Caco-2 (cell line): ENCODE data around the gene TPO. TPM values are rescaled to one million over a fixed set of nuclear protein-coding genes. Genes with fewer than 3 reads are reported as not detected.

Experiments
- BruUV-seq: library from RNA; stranded (reverse); fragments of 400-500 nt; replicated peaks from 2 replicates; lab custom pipeline; 2021; lab: Mats Ljungman, UMichigan
- CTCF ChIA-PET: fragments of 300-600 bp; sonication (Branson Sonifier 250); formaldehyde crosslinking; loops from one replicate; lab custom pipeline; 2022; ENCODE audit warnings: antibody characterized with exemption; lab: Charles Lee
- POLR2A ChIA-PET: fragments of 300-600 bp; sonication (Branson Sonifier 250); formaldehyde crosslinking; loops from one replicate; lab custom pipeline; 2022; ENCODE audit warnings: antibody characterized with exemption; lab: Charles Lee
- DNase-seq, 2 experiments: peaks; one replicate each; pipeline versions ENCODE4 v3.0.0 to v3.0.0-alpha.2; 2020 to 2022
- H3K27me3 ChIP-seq: replicated peaks from 2 replicates; pipeline ENCODE4 v1.6.0; 2011; ENCODE audit warnings: low read length; ENCODE audit not compliant: control insufficient read depth, insufficient read depth
- H3K36me3 ChIP-seq: 2 replicates; pipeline ENCODE4 v1.5.1; 2011; ENCODE audit warnings: low read length; ENCODE audit not compliant: control insufficient read depth, insufficient read depth
- H3K4me1 ChIP-seq: fragments of 250-450 bp; sonication (Bioruptor Pico); 2 replicates; pipeline ENCODE4 v1.5.1; 2020; ENCODE audit warnings: mild to moderate bottlenecking
- H3K4me3 ChIP-seq: 2 replicates; pipeline ENCODE4 v1.5.1; 2011; ENCODE audit warnings: low read depth, mild to moderate bottlenecking, control low read depth, low read length
- H3K9me3 ChIP-seq: fragments of 250-450 bp; sonication (Bioruptor Pico); 2 replicates; pipeline ENCODE4 v1.5.1; 2020; ENCODE audit warnings: mild to moderate bottlenecking, moderate library complexity
- H3K27ac Mint-ChIP-seq: one replicate; pipeline ENCODE4 v1.8.0; 2022; ENCODE audit warnings: mixed read lengths; ENCODE audit not compliant: unreplicated experiment
- H3K27me3 Mint-ChIP-seq: one replicate; pipeline ENCODE4 v1.8.0; 2022; ENCODE audit warnings: mixed read lengths; ENCODE audit not compliant: insufficient read depth, unreplicated experiment
- H3K36me3 Mint-ChIP-seq: one replicate; pipeline ENCODE4 v1.8.0; 2022; ENCODE audit warnings: mild to moderate bottlenecking, mixed read lengths; ENCODE audit not compliant: insufficient read depth, unreplicated experiment
- H3K4me1 Mint-ChIP-seq: one replicate; pipeline ENCODE4 v1.8.0; 2022; ENCODE audit warnings: low read depth, mixed read lengths; ENCODE audit not compliant: unreplicated experiment
- H3K4me3 Mint-ChIP-seq: one replicate; pipeline ENCODE4 v1.8.0; 2022; ENCODE audit warnings: mild to moderate bottlenecking, moderate library complexity, mixed read lengths; ENCODE audit not compliant: unreplicated experiment
- H3K9me3 Mint-ChIP-seq: one replicate; pipeline ENCODE4 v1.8.0; 2022; ENCODE audit warnings: mixed read lengths; ENCODE audit not compliant: unreplicated experiment
- CTCF ChIP-seq, 2 experiments: fragments of 200-600 bp in 1 of 2; IDR thresholded peaks; 1 replicate in 1 of 2; 2 replicates in 1 of 2; pipeline versions ENCODE4 v1.5.1 to v1.8.0; 2011 to 2022; ENCODE audit warnings: antibody characterized with exemption in 1 of 2, control low read depth in 1 of 2, inconsistent platforms in 1 of 2, low read depth in 1 of 2, low read length in 1 of 2, mild to moderate bottlenecking in 1 of 2, moderate library complexity in 1 of 2; ENCODE audit not compliant: insufficient read depth in 1 of 2, severe bottlenecking in 1 of 2, unreplicated experiment in 1 of 2
- intact Hi-C: fragments of 100-400 bp; cut with micrococcal nuclease; formaldehyde crosslinking; loops from one replicate; pipeline ENCODE4 v1.10.0; 2022; ENCODE audit not compliant: unreplicated experiment
- total RNA-seq: library from RNA; stranded (reverse); gene quantifications from 2 replicates; pipeline ENCODE4 v1.2.3, GENCODE V29; 2022

TPO gene
- total RNA-seq, 1 experiment from 2014 or later = not detected

DNA sequence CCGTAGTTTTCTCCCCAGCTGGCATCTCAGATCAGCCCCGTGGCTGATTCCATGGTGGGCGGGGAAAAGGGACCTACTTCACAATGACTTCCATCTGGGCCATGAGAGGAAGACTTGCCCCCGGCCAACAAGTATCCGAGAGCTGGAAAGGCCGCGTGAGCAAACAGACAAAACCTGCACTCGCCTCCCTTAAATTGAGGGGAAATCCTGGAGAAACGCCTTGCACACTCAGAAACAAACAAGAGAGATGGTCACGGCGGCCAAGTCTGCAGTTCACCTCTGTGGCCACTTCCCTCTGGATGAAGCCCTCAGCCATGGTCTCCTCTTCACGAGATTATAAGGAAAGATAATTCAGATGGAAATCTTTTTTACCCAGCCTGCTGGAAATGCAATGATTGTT lies 39.4 kb upstream of the TPO start:
- intact Hi-C loops = no loop called here
- no peaks in the 10 kb centered on the region for H3K9me3 Mint-ChIP-seq
- POLR2A ChIA-PET = no interaction called here
- Histone ChIP-seq H3K27me3 (no peaks in the 10 kb centered on the region), H3K4me3 (no peak overlapping the region), H3K4me1 (no peaks in the 10 kb centered on the region), H3K36me3 (no peaks in the 10 kb centered on the region), H3K9me3 (no peaks in the 10 kb centered on the region)
- H3K36me3 Mint-ChIP-seq = no peaks in the 10 kb centered on the region
- H3K27ac Mint-ChIP-seq = no peak overlapping the region
- no peak for DNase-seq
- no peaks in the 10 kb centered on the region for H3K4me1 Mint-ChIP-seq
- H3K27me3 Mint-ChIP-seq = peaks cover 11% of the 10 kb centered on the region
- H3K4me3 Mint-ChIP-seq = no peak overlapping the region
- CTCF ChIA-PET = no interaction called here
- no peak for TF ChIP-seq CTCF (IDR thresholded peaks at IDR 0.05; ENCODE audit: insufficient read depth in 1 of 2, low read depth in 1 of 2, low read length in 1 of 2, severe bottlenecking in 1 of 2, unreplicated experiment in 1 of 2)
- BruUV-seq = no TSS peak

GRCh38 chr2:1374287-1374686 lies 39.0 kb upstream of the TPO start:
- H3K36me3 ChIP-seq = no peaks in the 10 kb centered on the region
- Mint-ChIP-seq H3K4me3 (no peak overlapping the region), H3K27me3 (peaks cover 11% of the 10 kb centered on the region), H3K27ac (no peak overlapping the region), H3K9me3 (no peaks in the 10 kb centered on the region), H3K36me3 (no peaks in the 10 kb centered on the region), H3K4me1 (no peaks in the 10 kb centered on the region)
- no peak overlapping the region for H3K4me3 ChIP-seq
- no peak for DNase-seq
- ChIA-PET CTCF (no interaction called here), POLR2A (no interaction called here)
- TF ChIP-seq CTCF (IDR thresholded peaks at IDR 0.05; ENCODE audit: insufficient read depth in 1 of 2, low read depth in 1 of 2, low read length in 1 of 2, severe bottlenecking in 1 of 2, unreplicated experiment in 1 of 2) = no peak
- no peaks in the 10 kb centered on the region for H3K4me1 ChIP-seq
- BruUV-seq = no TSS peak
- intact Hi-C loops = no loop called here
- no peaks in the 10 kb centered on the region for H3K27me3 ChIP-seq
- H3K9me3 ChIP-seq = no peaks in the 10 kb centered on the region

DNA sequence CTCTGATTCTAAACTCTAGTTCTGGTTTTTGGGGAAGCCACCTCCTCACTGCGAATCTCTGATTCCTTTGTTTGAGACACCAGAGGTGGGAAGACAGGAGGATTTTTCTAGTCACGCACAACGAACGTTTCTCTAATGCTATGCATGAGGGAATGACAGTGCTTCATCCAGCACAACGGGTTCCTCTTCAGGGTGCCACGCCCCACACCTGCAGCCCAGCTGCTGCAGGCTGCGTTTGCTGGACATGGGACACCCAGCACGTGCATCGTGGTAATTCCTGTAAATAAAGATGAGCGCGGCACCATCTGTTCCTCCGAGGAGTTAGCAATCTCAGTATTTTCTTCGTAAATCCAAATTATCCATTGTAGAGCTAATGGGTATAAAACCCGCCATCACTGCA lies 37.5 kb upstream of the TPO start:
- POLR2A ChIA-PET = no interaction called here
- CTCF ChIA-PET = no interaction called here
- H3K27me3 Mint-ChIP-seq = peaks cover 11% of the 10 kb centered on the region
- DNase-seq = no peak
- no peaks in the 10 kb centered on the region for H3K36me3 ChIP-seq
- H3K4me3 ChIP-seq = no peak overlapping the region
- H3K9me3 ChIP-seq = no peaks in the 10 kb centered on the region
- no TSS peak for BruUV-seq
- H3K4me1 Mint-ChIP-seq = no peaks in the 10 kb centered on the region
- no peak overlapping the region for H3K27ac Mint-ChIP-seq
- H3K9me3 Mint-ChIP-seq = no peaks in the 10 kb centered on the region
- H3K36me3 Mint-ChIP-seq = no peaks in the 10 kb centered on the region
- TF ChIP-seq CTCF (IDR thresholded peaks at IDR 0.05; ENCODE audit: insufficient read depth in 1 of 2, low read depth in 1 of 2, low read length in 1 of 2, severe bottlenecking in 1 of 2, unreplicated experiment in 1 of 2) = no peak
- intact Hi-C loops = no loop called here
- no peak overlapping the region for H3K4me3 Mint-ChIP-seq
- H3K27me3 ChIP-seq = no peaks in the 10 kb centered on the region
- no peaks in the 10 kb centered on the region for H3K4me1 ChIP-seq
